CD4-positive, alpha-beta T cell treated with Interleukin-4 for 4 hours (primary cell): ENCODE data around the gene AP1M2.
A peak's percentile ranks its signal among the peaks of the same experiment; 100 is the strongest.
"Not testable (repeated sequence)": the region's sequence is repeated elsewhere in the genome, so short reads cannot be mapped to it uniquely, and the experiment has no call there.

Experiments used
- DNase-seq: peaks from one replicate; pipeline ENCODE4 v3.0.0-alpha.2; 2020

Gene AP1M2

GRCh38 chr19:10535613-10536012 lies 51.5 kb downstream of the AP1M2 start:
- no peak for DNase-seq

- DNase-seq, result no peak
Measured at GRCh38 chr19:10533646-10534386, 53.3 kb downstream of the AP1M2 start.

- no peak for DNase-seq
Measured at GRCh38 chr19:10532457-10532856, 54.7 kb downstream of the AP1M2 start.

- DNase-seq, result not testable (repeated sequence)
Measured at GRCh38 chr19:10526887-10527286, 60.2 kb downstream of the AP1M2 start.

- DNase-seq, result no peak
Measured at GRCh38 chr19:10525636-10526035, 61.5 kb downstream of the AP1M2 start.

GRCh38 chr19:10523135-10523636 lies 63.9 kb downstream of the AP1M2 start:
- DNase-seq, result peak; percentile 53
